ENCODE measurements around the gene WIPF3. TPM values are rescaled to one million over a fixed set of nuclear protein-coding genes. Genes with fewer than 3 reads are reported as not detected.

WIPF3 gene
- total RNA-seq, 1 donor from 2014 or later: 4.0 TPM

- H3K27me3 Mint-ChIP-seq (ENCODE audit: low read depth): peaks cover 26% of the 10 kb centered on the region
- peaks cover 18% of the 10 kb centered on the region for H3K4me1 Mint-ChIP-seq
- no peak overlapping the region for H3K4me3 Mint-ChIP-seq
- H3K36me3 Mint-ChIP-seq (ENCODE audit: low read depth): no peaks in the 10 kb centered on the region
- DNase-seq (ENCODE audit: low read depth, low spot score): no peak
- H3K27ac Mint-ChIP-seq (ENCODE audit: unreplicated experiment): no peak overlapping the region
- H3K9me3 Mint-ChIP-seq: no peaks in the 10 kb centered on the region
- TF ChIP-seq CTCF (conservative IDR thresholded peaks at IDR 0.05): no peak
These were observed 73.3 kb downstream of the WIPF3 start for GRCh38 chr7:29879609-29880008.

GRCh38 chr7:29881724-29882123 lies 75.4 kb downstream of the WIPF3 start:
- no peak for DNase-seq (ENCODE audit: low read depth, low spot score)
- Mint-ChIP-seq H3K27ac (ENCODE audit: unreplicated experiment) (peak overlapping the region; percentile 84), H3K4me1 (peaks cover 14% of the 10 kb centered on the region), H3K9me3 (no peaks in the 10 kb centered on the region), H3K36me3 (ENCODE audit: low read depth) (no peaks in the 10 kb centered on the region), H3K27me3 (ENCODE audit: low read depth) (peaks cover 37% of the 10 kb centered on the region), H3K4me3 (no peak overlapping the region)
- TF ChIP-seq CTCF (conservative IDR thresholded peaks at IDR 0.05): no peak

GRCh38 chr7:29882481-29882880 lies 76.2 kb downstream of the WIPF3 start:
- Mint-ChIP-seq H3K27me3 (ENCODE audit: low read depth) (peaks cover 37% of the 10 kb centered on the region), H3K27ac (ENCODE audit: unreplicated experiment) (no peak overlapping the region), H3K4me3 (no peak overlapping the region)

GRCh38 chr7:29883462-29884398 lies 77.4 kb downstream of the WIPF3 start:
- DNase-seq (ENCODE audit: low read depth, low spot score): no peak
- Mint-ChIP-seq H3K4me1 (peaks cover 6% of the 10 kb centered on the region), H3K36me3 (ENCODE audit: low read depth) (no peaks in the 10 kb centered on the region), H3K27me3 (ENCODE audit: low read depth) (peaks cover 37% of the 10 kb centered on the region), H3K27ac (ENCODE audit: unreplicated experiment) (no peak overlapping the region), H3K9me3 (no peaks in the 10 kb centered on the region), H3K4me3 (no peak overlapping the region)
- TF ChIP-seq CTCF (conservative IDR thresholded peaks at IDR 0.05): no peak

More at GRCh38 chr7:29882481-29882880, 76.2 kb downstream of the WIPF3 start:
- Mint-ChIP-seq H3K9me3 (no peaks in the 10 kb centered on the region), H3K36me3 (ENCODE audit: low read depth) (no peaks in the 10 kb centered on the region), H3K4me1 (peaks cover 7% of the 10 kb centered on the region)
- no peak for DNase-seq (ENCODE audit: low read depth, low spot score)
- TF ChIP-seq CTCF (conservative IDR thresholded peaks at IDR 0.05): no peak

- Mint-ChIP-seq H3K27ac (ENCODE audit: unreplicated experiment) (no peak overlapping the region), H3K9me3 (no peaks in the 10 kb centered on the region), H3K4me3 (peak overlapping the region; percentile 27), H3K27me3 (ENCODE audit: low read depth) (peaks cover 37% of the 10 kb centered on the region), H3K36me3 (ENCODE audit: low read depth) (no peaks in the 10 kb centered on the region), H3K4me1 (peaks cover 6% of the 10 kb centered on the region)
- DNase-seq (ENCODE audit: low read depth, low spot score): no peak
- TF ChIP-seq CTCF (conservative IDR thresholded peaks at IDR 0.05): peak; percentile 41
These were observed 78.3 kb downstream of the WIPF3 start for GRCh38 chr7:29884399-29885272.
